ENCODE measurements around the gene ARMC8.

Gene ARMC8

DNA sequence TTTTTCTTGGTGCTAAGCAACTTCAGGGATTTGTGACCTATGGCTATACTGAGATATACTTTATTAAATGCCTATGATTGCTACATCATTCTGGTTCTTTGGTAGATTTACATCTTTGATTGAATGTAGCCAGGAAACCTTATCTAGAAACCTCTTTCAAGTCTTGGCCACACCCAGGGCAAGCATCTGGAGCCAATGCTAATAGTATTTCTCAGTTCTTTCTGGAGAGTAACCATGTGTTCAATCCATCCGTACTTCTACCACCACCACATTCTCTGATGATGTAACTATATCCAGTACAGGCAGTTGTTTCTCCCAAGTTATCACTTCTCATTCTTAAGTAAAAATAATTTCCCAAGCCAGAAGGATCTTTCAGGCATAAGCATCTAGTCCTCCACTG, 73.5 kb downstream of the ARMC8 start:
- Histone ChIP-seq H3K27ac (ENCODE audit: low read depth, low read length) (no peak overlapping the region), H3K9ac (ENCODE audit: low read length in 5 of 5) (no peak overlapping the region), H3K27me3 (ENCODE audit: control insufficient read depth in 5 of 5, insufficient read depth in 4 of 5, low read length in 5 of 5) (no peaks in the 10 kb centered on the region), H3K4me1 (ENCODE audit: control insufficient read depth in 5 of 5, insufficient read depth in 5 of 5, low read length in 5 of 5) (no peaks in the 10 kb centered on the region), H3K36me3 (ENCODE audit: control insufficient read depth in 5 of 5, insufficient read depth in 5 of 5, low read length in 5 of 5) (peaks cover 14 to 45% (median 23%) of the 10 kb centered on the region in 5 donors), H3K9me3 (ENCODE audit: control insufficient read depth in 5 of 5, low read length in 5 of 5) (no peaks in the 10 kb centered on the region), H3K4me3 (ENCODE audit: low read depth in 1 of 5, low read length in 5 of 5) (no peak overlapping the region)

DNA sequence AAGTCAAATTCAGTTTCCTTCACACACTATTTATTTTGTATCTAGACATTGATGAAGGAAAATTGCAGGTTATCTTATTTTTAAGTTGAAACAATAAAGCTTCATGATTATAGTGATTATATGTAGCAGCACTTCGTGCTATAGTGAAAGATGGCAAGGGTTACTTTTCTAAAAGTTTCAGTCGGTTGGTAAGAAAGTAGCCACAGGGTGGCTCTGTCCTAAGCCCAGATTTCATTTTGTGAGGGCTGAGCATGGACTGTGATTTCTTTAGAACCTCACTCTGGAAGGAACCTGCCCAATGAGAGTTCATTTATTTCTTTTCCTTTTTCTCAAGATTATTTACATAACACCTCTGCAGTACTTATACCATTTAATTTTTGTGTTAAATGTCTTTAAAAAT, 76.0 kb downstream of the ARMC8 start:
- H3K9me3 ChIP-seq (ENCODE audit: control insufficient read depth in 5 of 5, low read length in 5 of 5) = no peaks in the 10 kb centered on the region
- H3K36me3 ChIP-seq (ENCODE audit: control insufficient read depth in 5 of 5, insufficient read depth in 5 of 5, low read length in 5 of 5) = peaks cover 25 to 62% (median 37%) of the 10 kb centered on the region in 5 donors
- H3K9ac ChIP-seq (ENCODE audit: low read length in 5 of 5) = no peak overlapping the region
- H3K4me1 ChIP-seq (ENCODE audit: control insufficient read depth in 5 of 5, insufficient read depth in 5 of 5, low read length in 5 of 5) = no peaks in the 10 kb centered on the region
- no peak overlapping the region for H3K27ac ChIP-seq (ENCODE audit: low read depth, low read length)
- no peaks in the 10 kb centered on the region for H3K27me3 ChIP-seq (ENCODE audit: control insufficient read depth in 5 of 5, insufficient read depth in 4 of 5, low read length in 5 of 5)
- no peak overlapping the region for H3K4me3 ChIP-seq (ENCODE audit: low read depth in 1 of 5, low read length in 5 of 5)

DNA sequence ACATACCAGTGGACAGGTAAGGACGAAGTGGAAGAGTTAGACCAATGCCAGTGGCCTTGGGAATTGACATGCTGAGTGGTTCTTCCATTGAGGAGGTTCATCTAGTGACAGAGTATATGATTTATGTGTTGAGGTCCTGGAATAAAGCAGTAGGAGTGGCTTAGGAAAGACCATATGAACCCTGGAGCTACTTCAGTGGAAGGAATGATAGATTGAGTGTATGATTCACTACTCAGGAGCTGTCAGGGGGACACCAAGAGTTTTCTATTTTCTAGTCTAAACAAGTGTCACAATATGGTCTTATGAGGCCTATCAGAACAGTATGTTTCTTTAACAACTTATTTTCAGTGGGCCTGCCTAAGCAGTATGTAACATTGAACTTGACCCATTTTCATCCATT, 78.6 kb downstream of the ARMC8 start:
- Histone ChIP-seq H3K9me3 (ENCODE audit: control insufficient read depth in 5 of 5, low read length in 5 of 5) (no peaks in the 10 kb centered on the region), H3K4me3 (ENCODE audit: low read depth in 1 of 5, low read length in 5 of 5) (no peak overlapping the region), H3K9ac (ENCODE audit: low read length in 5 of 5) (no peak overlapping the region), H3K27ac (ENCODE audit: low read depth, low read length) (no peak overlapping the region), H3K27me3 (ENCODE audit: control insufficient read depth in 5 of 5, insufficient read depth in 4 of 5, low read length in 5 of 5) (no peaks in the 10 kb centered on the region), H3K36me3 (ENCODE audit: control insufficient read depth in 5 of 5, insufficient read depth in 5 of 5, low read length in 5 of 5) (peaks cover 17 to 53% (median 29%) of the 10 kb centered on the region in 5 donors), H3K4me1 (ENCODE audit: control insufficient read depth in 5 of 5, insufficient read depth in 5 of 5, low read length in 5 of 5) (no peaks in the 10 kb centered on the region)

DNA sequence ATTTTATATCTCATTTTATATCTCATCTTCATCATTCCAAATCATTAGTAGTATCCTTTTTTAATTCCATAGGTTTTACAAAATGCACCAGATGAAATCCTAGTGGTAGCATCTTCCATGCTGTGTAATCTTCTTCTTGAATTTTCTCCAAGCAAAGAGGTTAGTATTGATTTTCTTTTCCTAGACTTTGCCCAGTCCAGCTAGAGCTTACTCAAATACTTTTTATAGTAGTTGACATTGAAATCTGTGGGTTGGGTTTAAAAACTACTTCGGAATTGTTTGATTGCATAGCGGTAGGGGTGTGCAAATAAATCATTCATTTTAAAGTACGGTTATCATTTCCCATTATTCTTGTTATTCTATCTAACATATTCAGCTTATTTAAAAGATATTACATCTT, 80.0 kb downstream of the ARMC8 start:
- Histone ChIP-seq H3K36me3 (ENCODE audit: control insufficient read depth in 5 of 5, insufficient read depth in 5 of 5, low read length in 5 of 5) (peaks cover 25 to 63% (median 35%) of the 10 kb centered on the region in 5 donors), H3K4me1 (ENCODE audit: control insufficient read depth in 5 of 5, insufficient read depth in 5 of 5, low read length in 5 of 5) (no peaks in the 10 kb centered on the region), H3K9me3 (ENCODE audit: control insufficient read depth in 5 of 5, low read length in 5 of 5) (no peaks in the 10 kb centered on the region), H3K9ac (ENCODE audit: low read length in 5 of 5) (no peak overlapping the region), H3K4me3 (ENCODE audit: low read depth in 1 of 5, low read length in 5 of 5) (no peak overlapping the region), H3K27ac (ENCODE audit: low read depth, low read length) (no peak overlapping the region), H3K27me3 (ENCODE audit: control insufficient read depth in 5 of 5, insufficient read depth in 4 of 5, low read length in 5 of 5) (no peaks in the 10 kb centered on the region)

DNA sequence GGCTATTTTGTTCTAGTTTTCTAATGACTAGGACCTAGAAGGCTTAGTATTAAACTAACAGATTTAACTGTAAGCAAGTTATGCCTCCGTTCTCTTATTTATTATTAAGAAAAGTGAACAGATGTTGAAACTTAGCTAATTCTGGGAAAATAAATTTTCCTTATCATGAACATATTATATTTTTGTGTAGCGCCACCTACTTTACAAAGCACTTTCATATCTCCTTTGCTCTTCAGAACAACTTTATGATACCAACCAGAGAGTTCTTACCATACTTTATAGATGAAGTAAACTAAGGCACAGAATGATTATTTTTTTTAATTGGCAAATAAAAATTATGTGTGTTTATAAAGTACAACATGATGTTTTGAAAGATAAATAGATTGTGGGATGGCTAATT, 83.1 kb downstream of the ARMC8 start:
- Histone ChIP-seq H3K27ac (ENCODE audit: low read depth, low read length) (no peak overlapping the region), H3K27me3 (ENCODE audit: control insufficient read depth in 5 of 5, insufficient read depth in 4 of 5, low read length in 5 of 5) (no peaks in the 10 kb centered on the region), H3K9ac (ENCODE audit: low read length in 5 of 5) (no peak overlapping the region), H3K4me1 (ENCODE audit: control insufficient read depth in 5 of 5, insufficient read depth in 5 of 5, low read length in 5 of 5) (no peaks in the 10 kb centered on the region), H3K36me3 (ENCODE audit: control insufficient read depth in 5 of 5, insufficient read depth in 5 of 5, low read length in 5 of 5) (peaks cover 45 to 76% (median 52%) of the 10 kb centered on the region in 5 donors), H3K4me3 (ENCODE audit: low read depth in 1 of 5, low read length in 5 of 5) (no peak overlapping the region), H3K9me3 (ENCODE audit: control insufficient read depth in 5 of 5, low read length in 5 of 5) (no peaks in the 10 kb centered on the region)

DNA sequence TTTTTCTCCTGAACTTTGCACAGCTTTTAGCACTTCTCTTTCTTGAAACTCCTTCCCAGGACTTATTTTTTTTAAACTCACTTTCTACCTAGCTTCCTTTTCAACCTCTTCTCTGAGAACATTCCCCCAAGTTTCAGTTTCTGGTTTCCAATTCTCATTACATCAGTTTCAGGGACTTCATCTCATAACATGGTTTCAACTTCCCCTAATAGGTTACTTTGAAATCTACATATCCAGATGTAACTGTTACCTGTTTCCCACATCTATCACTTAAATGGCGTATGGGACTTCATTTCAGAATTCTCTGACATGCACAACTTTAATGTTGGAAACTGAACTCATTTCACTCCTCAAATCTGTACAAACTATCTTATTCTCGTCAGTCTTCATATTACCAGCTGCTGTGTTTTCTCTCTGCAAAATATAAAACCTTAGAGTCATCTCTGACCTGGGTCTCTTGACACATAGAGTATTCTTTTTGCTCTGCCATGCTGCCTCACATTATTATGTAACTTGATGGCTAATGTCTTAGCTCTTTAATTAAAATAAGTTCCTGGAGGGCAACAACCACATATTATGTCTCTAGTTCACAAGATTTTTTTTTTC, 84.2 kb downstream of the ARMC8 start:
- Histone ChIP-seq H3K9me3 (ENCODE audit: control insufficient read depth in 5 of 5, low read length in 5 of 5) (no peaks in the 10 kb centered on the region), H3K36me3 (ENCODE audit: control insufficient read depth in 5 of 5, insufficient read depth in 5 of 5, low read length in 5 of 5) (peaks cover 39 to 70% (median 59%) of the 10 kb centered on the region in 5 donors), H3K4me3 (ENCODE audit: low read depth in 1 of 5, low read length in 5 of 5) (no peak overlapping the region), H3K9ac (ENCODE audit: low read length in 5 of 5) (no peak overlapping the region), H3K4me1 (ENCODE audit: control insufficient read depth in 5 of 5, insufficient read depth in 5 of 5, low read length in 5 of 5) (no peaks in the 10 kb centered on the region), H3K27me3 (ENCODE audit: control insufficient read depth in 5 of 5, insufficient read depth in 4 of 5, low read length in 5 of 5) (no peaks in the 10 kb centered on the region), H3K27ac (ENCODE audit: low read depth, low read length) (no peak overlapping the region)

DNA sequence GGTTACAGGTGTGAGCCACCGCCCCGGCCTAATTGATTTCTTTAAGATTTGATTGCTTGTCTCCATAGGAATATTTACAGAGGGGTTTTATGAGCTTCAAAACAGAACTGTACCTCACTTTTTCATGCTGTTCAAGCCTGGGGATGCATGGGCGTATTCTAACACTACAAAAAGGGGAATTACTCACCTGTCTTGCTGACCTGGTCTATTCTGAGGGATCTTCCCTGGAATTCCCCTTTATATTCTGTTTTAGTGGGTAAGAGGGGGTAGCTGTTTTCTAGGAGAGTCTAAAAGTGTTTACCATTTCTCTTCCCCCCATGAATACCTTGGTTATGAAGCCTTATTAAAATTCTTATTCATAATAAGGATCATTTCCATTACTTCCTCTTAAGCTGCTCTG, 94.5 kb downstream of the ARMC8 start:
- Histone ChIP-seq H3K4me1 (ENCODE audit: control insufficient read depth in 5 of 5, insufficient read depth in 5 of 5, low read length in 5 of 5) (no peaks in the 10 kb centered on the region), H3K9ac (ENCODE audit: low read length in 5 of 5) (no peak overlapping the region), H3K27ac (ENCODE audit: low read depth, low read length) (no peak overlapping the region), H3K4me3 (ENCODE audit: low read depth in 1 of 5, low read length in 5 of 5) (no peak overlapping the region), H3K27me3 (ENCODE audit: control insufficient read depth in 5 of 5, insufficient read depth in 4 of 5, low read length in 5 of 5) (no peaks in the 10 kb centered on the region), H3K9me3 (ENCODE audit: control insufficient read depth in 5 of 5, low read length in 5 of 5) (no peaks in the 10 kb centered on the region), H3K36me3 (ENCODE audit: control insufficient read depth in 5 of 5, insufficient read depth in 5 of 5, low read length in 5 of 5) (peaks cover 32 to 53% (median 40%) of the 10 kb centered on the region in 5 donors)

DNA sequence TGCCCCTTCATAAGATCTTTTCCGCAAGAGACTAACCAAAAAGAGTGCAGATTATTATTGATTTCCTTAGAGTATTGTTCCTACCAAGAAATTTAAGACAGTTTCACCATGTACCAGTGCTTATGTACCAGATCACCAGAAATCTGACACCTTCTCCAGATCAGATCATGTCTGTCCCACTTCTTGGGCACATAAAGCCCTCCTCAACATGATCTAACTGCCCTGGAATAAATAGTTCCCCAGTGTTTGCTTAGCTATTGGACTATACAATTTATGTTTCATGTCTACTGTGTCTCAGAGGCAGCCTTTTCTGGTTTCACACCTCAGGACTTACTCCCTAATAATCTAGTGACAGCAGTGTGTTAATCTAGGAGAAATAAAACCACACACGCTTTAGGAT, 95.7 kb downstream of the ARMC8 start:
- Histone ChIP-seq H3K4me3 (ENCODE audit: low read depth in 1 of 5, low read length in 5 of 5) (no peak overlapping the region), H3K9ac (ENCODE audit: low read length in 5 of 5) (no peak overlapping the region), H3K9me3 (ENCODE audit: control insufficient read depth in 5 of 5, low read length in 5 of 5) (no peaks in the 10 kb centered on the region), H3K36me3 (ENCODE audit: control insufficient read depth in 5 of 5, insufficient read depth in 5 of 5, low read length in 5 of 5) (peaks cover 36 to 55% (median 47%) of the 10 kb centered on the region in 5 donors), H3K27ac (ENCODE audit: low read depth, low read length) (no peak overlapping the region), H3K4me1 (ENCODE audit: control insufficient read depth in 5 of 5, insufficient read depth in 5 of 5, low read length in 5 of 5) (no peaks in the 10 kb centered on the region), H3K27me3 (ENCODE audit: control insufficient read depth in 5 of 5, insufficient read depth in 4 of 5, low read length in 5 of 5) (no peaks in the 10 kb centered on the region)

DNA sequence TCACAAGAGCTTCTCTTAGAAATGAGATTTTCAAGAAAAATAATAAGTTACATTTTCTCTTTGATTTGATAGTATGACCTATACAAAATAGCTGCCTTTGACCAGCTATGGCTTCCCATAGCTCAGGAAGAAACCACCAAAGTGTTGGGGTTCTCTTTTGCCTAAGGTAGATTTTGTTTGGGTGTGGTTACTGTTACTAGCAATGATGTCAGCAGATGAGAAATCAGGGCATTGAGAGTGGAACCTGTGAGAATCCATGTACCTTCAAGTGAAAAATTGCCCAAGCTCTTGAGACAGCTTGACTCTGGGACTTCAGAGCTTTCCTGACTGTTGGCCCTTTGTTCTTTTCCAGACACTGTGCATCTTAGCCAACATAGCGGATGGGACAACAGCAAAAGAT, 97.0 kb downstream of the ARMC8 start:
- Histone ChIP-seq H3K27me3 (ENCODE audit: control insufficient read depth in 5 of 5, insufficient read depth in 4 of 5, low read length in 5 of 5) (no peaks in the 10 kb centered on the region), H3K36me3 (ENCODE audit: control insufficient read depth in 5 of 5, insufficient read depth in 5 of 5, low read length in 5 of 5) (peaks cover 42 to 57% (median 50%) of the 10 kb centered on the region in 5 donors), H3K27ac (ENCODE audit: low read depth, low read length) (no peak overlapping the region), H3K9ac (ENCODE audit: low read length in 5 of 5) (no peak overlapping the region), H3K4me3 (ENCODE audit: low read depth in 1 of 5, low read length in 5 of 5) (no peak overlapping the region), H3K4me1 (ENCODE audit: control insufficient read depth in 5 of 5, insufficient read depth in 5 of 5, low read length in 5 of 5) (no peaks in the 10 kb centered on the region), H3K9me3 (ENCODE audit: control insufficient read depth in 5 of 5, low read length in 5 of 5) (no peaks in the 10 kb centered on the region)

DNA sequence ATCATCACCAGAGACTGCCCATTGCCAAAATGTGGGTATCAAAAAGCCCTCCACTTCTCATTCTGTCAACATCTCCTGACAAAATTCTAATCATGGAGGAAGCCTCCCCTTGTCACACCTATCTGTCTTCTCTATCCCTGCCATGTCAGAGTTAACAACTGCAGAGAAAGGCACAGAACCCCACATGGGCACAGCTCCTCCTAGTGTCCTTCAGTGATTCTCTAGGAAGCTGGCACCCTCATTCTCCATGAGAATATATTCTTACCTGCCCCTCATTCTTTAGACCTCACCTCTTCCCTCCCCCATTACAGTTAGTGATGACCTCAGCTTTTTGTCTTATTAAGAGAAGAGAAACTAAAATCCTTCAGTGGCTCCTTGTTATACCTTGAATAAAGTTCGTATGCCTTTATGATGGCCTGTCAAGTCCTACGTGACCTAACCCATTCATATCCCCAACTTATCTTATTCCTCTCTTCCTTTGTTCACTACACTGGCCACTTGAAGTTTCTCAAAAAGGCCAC, 97.9 kb downstream of the ARMC8 start:
- Histone ChIP-seq H3K9me3 (ENCODE audit: control insufficient read depth in 5 of 5, low read length in 5 of 5) (no peaks in the 10 kb centered on the region), H3K27me3 (ENCODE audit: control insufficient read depth in 5 of 5, insufficient read depth in 4 of 5, low read length in 5 of 5) (no peaks in the 10 kb centered on the region), H3K9ac (ENCODE audit: low read length in 5 of 5) (no peak overlapping the region), H3K27ac (ENCODE audit: low read depth, low read length) (no peak overlapping the region), H3K36me3 (ENCODE audit: control insufficient read depth in 5 of 5, insufficient read depth in 5 of 5, low read length in 5 of 5) (peaks cover 48 to 67% (median 59%) of the 10 kb centered on the region in 5 donors), H3K4me1 (ENCODE audit: control insufficient read depth in 5 of 5, insufficient read depth in 5 of 5, low read length in 5 of 5) (no peaks in the 10 kb centered on the region), H3K4me3 (ENCODE audit: low read depth in 1 of 5, low read length in 5 of 5) (no peak overlapping the region)

Data from subcutaneous abdominal adipose tissue (tissue), 5 donors.